Vagina (tissue), 2 donors: ENCODE data around the gene ATPAF1. TPM values are rescaled to one million over a fixed set of nuclear protein-coding genes. Genes with fewer than 3 reads are reported as not detected.
A peak's percentile ranks its signal among the peaks of the same experiment; 100 is the strongest.
"Not testable (repeated sequence)": the region's sequence is repeated elsewhere in the genome, so short reads cannot be mapped to it uniquely, and the experiment has no call there.

Source experiments
- DNase-seq, 2 donors: peaks; one replicate each; pipeline ENCODE4 v3.0.0-alpha.2; 2017; ENCODE audit errors: extremely low spot score in 2 of 2
- H3K27ac ChIP-seq: fragments of 200-600 bp; sonication (generic); one replicate; pipeline ENCODE4 v1.5.1; 2019
- H3K27me3 ChIP-seq: fragments of 200-600 bp; sonication (generic); one replicate; pipeline ENCODE4 v1.5.1; 2019
- H3K36me3 ChIP-seq, 2 donors: fragments of 200-600 bp; sonication (generic); one replicate each; pipeline ENCODE4 v1.5.1; 2017 to 2019
- H3K4me1 ChIP-seq: fragments of 200-600 bp; sonication (generic); one replicate; pipeline ENCODE4 v1.5.1; 2019
- H3K4me3 ChIP-seq, 2 donors: fragments of 200-600 bp; sonication (generic); 1 replicate in 1 of 2; 2 replicates in 1 of 2; pipeline ENCODE4 v1.5.1; 2016 to 2019
- H3K9me3 ChIP-seq: fragments of 200-600 bp; sonication (generic); one replicate; pipeline ENCODE4 v1.5.1; 2019
- POLR2A ChIP-seq, 2 donors: fragments of 450-650 bp; IDR thresholded peaks; one replicate each; pipeline ENCODE4 v1.6.1; 2017; ENCODE audit warnings: antibody characterized with exemption in 2 of 2, mild to moderate bottlenecking in 2 of 2, moderate library complexity in 2 of 2
- POLR2AphosphoS5 ChIP-seq, 2 donors: sonication (generic); formaldehyde crosslinking; IDR thresholded peaks; one replicate each; pipeline ENCODE4 v1.9.0; 2017; ENCODE audit warnings: antibody characterized with exemption in 2 of 2, mild to moderate bottlenecking in 2 of 2, low read depth in 1 of 2; ENCODE audit not compliant: insufficient read depth in 1 of 2
- intact Hi-C: fragments of 100-400 bp; cut with DNase I; formaldehyde crosslinking; loops from one replicate; pipeline ENCODE4 v1.15.1; 2023
- total RNA-seq: library from RNA; depleted of rRNA; stranded (reverse); fragments of >200 nt; gene quantifications from one replicate; pipeline ENCODE4 v1.2.3, GENCODE V29; 2016
- TF ChIP-seq, protein P1 (sequence below), 3 experiments: fragments of 450-650 bp in 2 of 3; fragments of 200-600 bp in 1 of 3; sonication (generic) in 1 of 3; IDR thresholded peaks; one replicate each; pipeline ENCODE4 v1.5.1; 2017 to 2019; ENCODE audit warnings: antibody characterized with exemption in 3 of 3, mild to moderate bottlenecking in 2 of 3, moderate library complexity in 2 of 3

Gene ATPAF1
- total RNA-seq, 1 donor from 2014 or later, result 37.1 TPM

DNA sequence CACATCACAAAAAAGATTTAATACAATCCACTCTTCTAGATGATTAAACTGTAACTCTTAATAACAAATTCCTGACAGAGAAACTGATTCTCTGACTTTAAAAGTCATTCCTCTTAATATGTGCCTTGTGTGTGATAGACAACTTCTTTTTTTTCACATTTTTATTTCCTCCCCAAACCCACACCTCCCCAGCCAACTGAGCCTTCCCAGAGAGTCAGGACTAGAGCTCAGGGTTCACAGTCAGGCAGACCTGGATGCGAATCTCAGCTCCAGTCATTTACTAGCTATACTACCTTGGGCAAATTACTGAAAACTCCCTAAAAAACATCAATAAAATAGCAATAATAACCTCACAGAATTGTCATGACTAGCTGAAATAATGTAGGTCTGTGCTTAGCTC lies 14.2 kb downstream of the ATPAF1 start:
- TF ChIP-seq, protein P1, sequence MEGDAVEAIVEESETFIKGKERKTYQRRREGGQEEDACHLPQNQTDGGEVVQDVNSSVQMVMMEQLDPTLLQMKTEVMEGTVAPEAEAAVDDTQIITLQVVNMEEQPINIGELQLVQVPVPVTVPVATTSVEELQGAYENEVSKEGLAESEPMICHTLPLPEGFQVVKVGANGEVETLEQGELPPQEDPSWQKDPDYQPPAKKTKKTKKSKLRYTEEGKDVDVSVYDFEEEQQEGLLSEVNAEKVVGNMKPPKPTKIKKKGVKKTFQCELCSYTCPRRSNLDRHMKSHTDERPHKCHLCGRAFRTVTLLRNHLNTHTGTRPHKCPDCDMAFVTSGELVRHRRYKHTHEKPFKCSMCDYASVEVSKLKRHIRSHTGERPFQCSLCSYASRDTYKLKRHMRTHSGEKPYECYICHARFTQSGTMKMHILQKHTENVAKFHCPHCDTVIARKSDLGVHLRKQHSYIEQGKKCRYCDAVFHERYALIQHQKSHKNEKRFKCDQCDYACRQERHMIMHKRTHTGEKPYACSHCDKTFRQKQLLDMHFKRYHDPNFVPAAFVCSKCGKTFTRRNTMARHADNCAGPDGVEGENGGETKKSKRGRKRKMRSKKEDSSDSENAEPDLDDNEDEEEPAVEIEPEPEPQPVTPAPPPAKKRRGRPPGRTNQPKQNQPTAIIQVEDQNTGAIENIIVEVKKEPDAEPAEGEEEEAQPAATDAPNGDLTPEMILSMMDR (IDR thresholded peaks at IDR 0.05), result no peak
- no peak for TF ChIP-seq POLR2A (IDR thresholded peaks at IDR 0.05)
- TF ChIP-seq POLR2AphosphoS5 (IDR thresholded peaks at IDR 0.05; ENCODE audit: insufficient read depth in 1 of 2, low read depth in 1 of 2), result no peak
- H3K27ac ChIP-seq, result peak overlapping the region; percentile 15
- H3K4me3 ChIP-seq, result peak overlapping the region in 1 of 2 donors; percentile 8
- intact Hi-C loops, result no loop called here
- DNase-seq, result no peak
- no peaks in the 10 kb centered on the region for H3K4me1 ChIP-seq
- H3K9me3 ChIP-seq, result no peaks in the 10 kb centered on the region
- H3K27me3 ChIP-seq, result no peaks in the 10 kb centered on the region
- H3K36me3 ChIP-seq, result peaks cover 0 to 57% of the 10 kb centered on the region in 2 donors

DNA sequence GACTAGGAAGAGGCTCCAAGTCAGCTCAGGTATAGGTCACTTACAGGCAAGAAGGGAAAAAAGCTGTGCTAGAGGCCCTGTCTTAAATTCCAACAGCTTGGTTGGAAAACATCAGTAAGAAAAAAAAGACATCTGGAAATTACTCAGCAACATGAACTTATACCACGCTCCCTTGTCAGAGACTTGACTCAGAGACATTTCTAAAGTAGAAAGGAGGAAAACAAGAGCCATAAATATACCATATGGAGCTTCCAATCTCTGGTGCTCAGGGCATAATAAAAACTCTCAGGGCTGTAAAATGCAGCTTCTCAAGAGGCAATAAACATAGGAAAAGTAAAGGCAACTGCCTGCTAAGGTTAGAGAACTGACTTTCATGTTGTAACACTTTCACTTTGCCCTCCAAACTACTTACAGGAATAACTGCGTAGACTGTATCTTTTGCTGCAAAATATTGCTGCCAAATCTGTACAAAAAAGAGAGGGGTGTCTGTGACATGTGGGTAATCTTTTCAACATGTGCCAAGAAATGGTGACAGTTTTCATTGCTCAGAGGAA lies 14.7 kb downstream of the ATPAF1 start:
- Histone ChIP-seq H3K4me1 (no peaks in the 10 kb centered on the region), H3K9me3 (no peaks in the 10 kb centered on the region), H3K27ac (peak overlapping the region; percentile 21), H3K4me3 (peak overlapping the region in 1 of 2 donors; percentile 8), H3K36me3 (peaks cover 0 to 56% of the 10 kb centered on the region in 2 donors), H3K27me3 (no peaks in the 10 kb centered on the region)
- no peak for DNase-seq
- intact Hi-C loops, result no loop called here
- TF ChIP-seq POLR2A (IDR thresholded peaks at IDR 0.05) (no peak), POLR2AphosphoS5 (IDR thresholded peaks at IDR 0.05; ENCODE audit: insufficient read depth in 1 of 2, low read depth in 1 of 2) (no peak)
- TF ChIP-seq, protein P1 (IDR thresholded peaks at IDR 0.05), result no peak

DNA sequence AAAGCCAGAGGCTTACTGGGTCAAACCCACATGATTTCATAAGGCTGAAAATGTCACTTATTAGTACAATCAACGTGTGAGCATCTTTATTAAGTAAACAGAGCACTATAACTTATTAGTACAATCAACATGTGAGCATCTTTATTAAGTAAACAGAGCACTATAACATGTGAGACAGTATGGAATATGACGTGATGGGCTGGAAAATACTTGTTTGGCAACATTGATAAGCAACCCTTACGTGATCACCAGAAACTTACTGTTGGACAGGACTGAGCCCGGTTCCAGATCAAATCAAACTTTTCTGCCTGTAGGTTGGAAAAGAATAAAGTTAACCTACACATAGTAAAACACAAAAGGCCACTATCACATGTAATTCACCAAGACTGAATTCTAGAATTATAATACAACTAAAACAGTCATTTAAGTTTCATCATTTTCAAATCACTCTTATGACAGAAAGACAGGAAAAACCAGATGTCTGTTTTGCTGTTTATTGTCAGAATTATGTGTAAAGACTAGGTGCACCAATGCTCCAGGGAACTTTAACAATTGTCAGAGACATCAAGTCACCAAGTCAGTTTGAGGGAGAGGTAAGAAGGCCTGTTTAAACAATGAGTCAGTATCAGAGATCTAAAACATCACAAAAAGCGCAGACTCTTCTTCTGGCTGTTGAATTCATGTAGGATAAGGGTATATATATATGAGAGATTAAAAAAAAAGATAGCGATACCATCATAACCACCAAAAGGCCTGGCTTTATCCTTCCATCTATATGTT lies 15.7 kb downstream of the ATPAF1 start:
- Histone ChIP-seq H3K36me3 (peaks cover 0 to 51% of the 10 kb centered on the region in 2 donors), H3K4me1 (no peaks in the 10 kb centered on the region), H3K4me3 (no peak overlapping the region), H3K9me3 (no peaks in the 10 kb centered on the region), H3K27ac (peak overlapping the region; percentile 21), H3K27me3 (no peaks in the 10 kb centered on the region)
- no peak for DNase-seq
- intact Hi-C loops, result no loop called here
- TF ChIP-seq POLR2AphosphoS5 (IDR thresholded peaks at IDR 0.05; ENCODE audit: insufficient read depth in 1 of 2, low read depth in 1 of 2) (no peak), POLR2A (IDR thresholded peaks at IDR 0.05) (no peak)
- TF ChIP-seq, protein P1 (IDR thresholded peaks at IDR 0.05), result no peak

DNA sequence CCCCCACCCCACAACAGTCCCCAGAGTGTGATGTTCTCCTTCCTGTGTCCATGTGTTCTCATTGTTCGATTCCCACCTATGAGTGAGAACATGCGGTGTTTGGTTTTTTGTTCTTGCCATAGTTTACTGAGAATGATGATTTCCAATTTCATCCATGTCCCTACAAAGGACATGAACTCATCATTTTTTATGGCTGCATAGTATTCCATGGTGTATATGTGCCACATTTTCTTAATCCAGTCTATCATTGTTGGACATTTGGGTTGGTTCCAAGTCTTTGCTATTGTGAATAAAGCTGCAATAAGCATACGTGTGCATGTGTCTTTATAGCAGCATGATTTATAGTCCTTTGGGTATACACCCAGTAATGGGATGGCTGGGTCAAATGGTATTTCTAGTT lies 17.0 kb downstream of the ATPAF1 start:
- peaks cover 0 to 44% of the 10 kb centered on the region in 2 donors for H3K36me3 ChIP-seq
- H3K27me3 ChIP-seq, H3K4me3 ChIP-seq, DNase-seq, H3K9me3 ChIP-seq, H3K27ac ChIP-seq, intact Hi-C loops, H3K4me1 ChIP-seq: not testable (repeated sequence)

DNA sequence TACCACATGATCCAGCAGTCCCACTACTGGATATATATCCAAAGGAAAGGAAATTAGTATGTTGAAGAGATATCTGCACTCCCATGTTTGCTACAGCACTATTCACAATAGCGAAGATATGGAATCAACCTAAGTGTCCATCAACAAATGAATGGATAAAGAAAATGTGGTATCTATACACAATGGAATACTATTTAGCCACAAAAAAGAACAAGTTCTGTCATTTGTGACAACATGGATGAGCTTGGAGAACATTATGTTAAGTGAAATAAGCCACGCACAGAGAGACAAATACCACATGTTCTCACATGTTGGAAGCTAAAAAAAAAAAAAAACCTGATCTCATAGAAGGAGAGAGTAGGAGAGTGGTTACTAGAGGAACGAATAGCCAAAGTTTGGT lies 17.7 kb downstream of the ATPAF1 start:
- Histone ChIP-seq H3K4me1 (no peaks in the 10 kb centered on the region), H3K27me3 (no peaks in the 10 kb centered on the region), H3K27ac (no peak overlapping the region), H3K4me3 (no peak overlapping the region), H3K36me3 (peaks cover 0 to 37% of the 10 kb centered on the region in 2 donors), H3K9me3 (no peaks in the 10 kb centered on the region)
- DNase-seq, result no peak
- TF ChIP-seq, protein P1 (IDR thresholded peaks at IDR 0.05), result no peak
- TF ChIP-seq POLR2AphosphoS5 (IDR thresholded peaks at IDR 0.05; ENCODE audit: insufficient read depth in 1 of 2, low read depth in 1 of 2), result no peak
- TF ChIP-seq POLR2A (IDR thresholded peaks at IDR 0.05), result no peak
- intact Hi-C loops, result no loop called here
